ENCODE measurements around the gene USP33.
A peak's percentile ranks its signal among the peaks of the same experiment; 100 is the strongest.
"Not testable (repeated sequence)": the region's sequence is repeated elsewhere in the genome, so short reads cannot be mapped to it uniquely, and the experiment has no call there.

The USP33 gene

GRCh38 chr1:77716065-77716464 lies 43.6 kb downstream of the USP33 start:
- Histone ChIP-seq H3K4me1 (ENCODE audit: control insufficient read depth, insufficient read depth, low read length) (no peaks in the 10 kb centered on the region), H3K27ac (ENCODE audit: low read depth, low read length) (no peak overlapping the region), H3K27me3 (ENCODE audit: control insufficient read depth, insufficient read depth, low read length) (no peaks in the 10 kb centered on the region), H3K9ac (ENCODE audit: low read length) (no peak overlapping the region), H3K4me3 (ENCODE audit: low read length) (no peak overlapping the region), H3K36me3 (ENCODE audit: control insufficient read depth, insufficient read depth, low read length) (peaks cover 17% of the 10 kb centered on the region)

DNA sequence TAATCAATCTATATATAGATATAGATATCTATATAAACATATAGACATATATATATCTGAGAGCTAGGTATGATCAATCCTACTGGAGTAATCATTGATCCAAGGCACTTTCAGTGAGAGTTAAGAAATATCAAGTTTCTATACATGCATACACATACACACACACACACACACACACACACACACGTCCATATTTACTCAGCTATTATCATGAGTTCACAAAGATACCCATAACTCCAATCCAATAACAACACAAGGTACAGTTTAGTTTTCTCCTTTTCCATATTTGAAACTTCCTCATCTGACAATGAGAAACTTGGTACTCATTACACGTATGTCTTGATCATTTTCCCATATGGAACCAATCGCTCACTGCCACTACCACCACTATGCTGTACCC lies 49.9 kb downstream of the USP33 start:
- Histone ChIP-seq H3K27ac (ENCODE audit: low read depth, low read length) (no peak overlapping the region), H3K4me3 (ENCODE audit: low read length) (no peak overlapping the region), H3K4me1 (ENCODE audit: control insufficient read depth, insufficient read depth, low read length) (no peaks in the 10 kb centered on the region), H3K36me3 (ENCODE audit: control insufficient read depth, insufficient read depth, low read length) (peaks cover 23% of the 10 kb centered on the region), H3K9ac (ENCODE audit: low read length) (no peak overlapping the region), H3K27me3 (ENCODE audit: control insufficient read depth, insufficient read depth, low read length) (no peaks in the 10 kb centered on the region)

GRCh38 chr1:77706321-77706720 lies 53.3 kb downstream of the USP33 start:
- H3K4me3 ChIP-seq (ENCODE audit: low read length), result no peak overlapping the region
- no peaks in the 10 kb centered on the region for H3K27me3 ChIP-seq (ENCODE audit: control insufficient read depth, insufficient read depth, low read length)
- H3K27ac ChIP-seq (ENCODE audit: low read depth, low read length), result no peak overlapping the region
- H3K9ac ChIP-seq (ENCODE audit: low read length), result no peak overlapping the region
- H3K4me1 ChIP-seq (ENCODE audit: control insufficient read depth, insufficient read depth, low read length), result no peaks in the 10 kb centered on the region
- peaks cover 14% of the 10 kb centered on the region for H3K36me3 ChIP-seq (ENCODE audit: control insufficient read depth, insufficient read depth, low read length)

GRCh38 chr1:77704736-77705135 lies 54.9 kb downstream of the USP33 start:
- Histone ChIP-seq H3K4me3 (ENCODE audit: low read length) (no peak overlapping the region), H3K27ac (ENCODE audit: low read depth, low read length) (no peak overlapping the region), H3K4me1 (ENCODE audit: control insufficient read depth, insufficient read depth, low read length) (no peaks in the 10 kb centered on the region), H3K9ac (ENCODE audit: low read length) (no peak overlapping the region), H3K36me3 (ENCODE audit: control insufficient read depth, insufficient read depth, low read length) (peaks cover 6% of the 10 kb centered on the region), H3K27me3 (ENCODE audit: control insufficient read depth, insufficient read depth, low read length) (no peaks in the 10 kb centered on the region)

DNA sequence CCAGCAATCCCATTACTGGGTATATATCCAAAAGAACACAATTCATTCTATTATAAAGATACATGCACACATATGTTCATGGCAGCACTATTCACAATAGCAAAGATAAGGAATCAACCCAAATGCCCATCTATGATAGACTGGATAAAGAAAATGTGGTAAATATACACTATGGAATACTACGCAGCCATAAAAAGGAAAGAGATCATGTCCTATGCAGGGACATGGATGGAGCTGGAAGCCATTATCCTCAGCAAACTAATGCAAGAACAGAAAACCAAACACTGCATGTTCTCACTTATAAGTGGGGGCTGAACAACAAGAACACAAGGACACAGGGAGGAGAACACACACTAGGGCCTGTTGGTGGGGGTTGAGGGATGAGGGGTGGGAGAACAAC lies 60.0 kb downstream of the USP33 start:
- not testable (repeated sequence) for H3K36me3 ChIP-seq (ENCODE audit: control insufficient read depth, insufficient read depth, low read length); H3K27me3 ChIP-seq (ENCODE audit: control insufficient read depth, insufficient read depth, low read length)

DNA sequence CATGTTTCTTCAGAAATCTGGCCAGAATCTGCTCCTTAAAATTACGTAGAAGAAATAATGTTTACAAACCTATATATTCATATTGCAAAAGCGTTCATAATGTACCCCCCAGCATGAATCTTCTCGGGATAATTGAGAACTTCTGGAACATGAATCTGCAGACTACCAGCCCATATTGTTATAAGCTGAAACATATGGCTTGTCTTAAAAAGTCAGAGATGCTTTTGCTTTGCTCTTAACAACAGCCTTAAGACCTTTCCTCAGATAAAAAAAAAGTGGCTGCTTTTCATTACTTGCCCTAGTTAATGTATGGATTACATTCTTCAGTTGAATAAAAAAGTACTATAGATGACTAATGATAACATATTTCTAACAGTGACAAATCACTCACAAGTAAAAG lies 62.2 kb downstream of the USP33 start:
- Histone ChIP-seq H3K9ac (ENCODE audit: low read length) (no peak overlapping the region), H3K27me3 (ENCODE audit: control insufficient read depth, insufficient read depth, low read length) (no peaks in the 10 kb centered on the region), H3K36me3 (ENCODE audit: control insufficient read depth, insufficient read depth, low read length) (no peaks in the 10 kb centered on the region), H3K4me1 (ENCODE audit: control insufficient read depth, insufficient read depth, low read length) (no peaks in the 10 kb centered on the region), H3K27ac (ENCODE audit: low read depth, low read length) (no peak overlapping the region), H3K4me3 (ENCODE audit: low read length) (no peak overlapping the region)

More for the DNA sequence above, 60.0 kb downstream of the USP33 start:
- H3K4me3 ChIP-seq (ENCODE audit: low read length); H3K9ac ChIP-seq (ENCODE audit: low read length); H3K27ac ChIP-seq (ENCODE audit: low read depth, low read length); H3K4me1 ChIP-seq (ENCODE audit: control insufficient read depth, insufficient read depth, low read length): not testable (repeated sequence)

- Histone ChIP-seq H3K9ac (ENCODE audit: low read length) (no peak overlapping the region), H3K4me3 (ENCODE audit: low read length) (no peak overlapping the region), H3K36me3 (ENCODE audit: control insufficient read depth, insufficient read depth, low read length) (no peaks in the 10 kb centered on the region), H3K27ac (ENCODE audit: low read depth, low read length) (no peak overlapping the region), H3K27me3 (ENCODE audit: control insufficient read depth, insufficient read depth, low read length) (no peaks in the 10 kb centered on the region), H3K4me1 (ENCODE audit: control insufficient read depth, insufficient read depth, low read length) (peaks cover 3% of the 10 kb centered on the region)
Measured at GRCh38 chr1:77688939-77689338, 70.7 kb downstream of the USP33 start.

- Histone ChIP-seq H3K4me3 (ENCODE audit: low read length) (peak overlapping the region; percentile 8), H3K27ac (ENCODE audit: low read depth, low read length) (no peak overlapping the region)
Measured at GRCh38 chr1:77687519-77687906, 72.1 kb downstream of the USP33 start.

GRCh38 chr1:77686796-77687518 lies 72.7 kb downstream of the USP33 start:
- no peaks in the 10 kb centered on the region for H3K27me3 ChIP-seq (ENCODE audit: control insufficient read depth, insufficient read depth, low read length)
- H3K4me1 ChIP-seq (ENCODE audit: control insufficient read depth, insufficient read depth, low read length), result peaks cover 7% of the 10 kb centered on the region
- no peak overlapping the region for H3K4me3 ChIP-seq (ENCODE audit: low read length)
- no peaks in the 10 kb centered on the region for H3K36me3 ChIP-seq (ENCODE audit: control insufficient read depth, insufficient read depth, low read length)
- H3K27ac ChIP-seq (ENCODE audit: low read depth, low read length), result no peak overlapping the region
- H3K9ac ChIP-seq (ENCODE audit: low read length), result no peak overlapping the region

More at GRCh38 chr1:77687519-77687906, 72.1 kb downstream of the USP33 start:
- Histone ChIP-seq H3K36me3 (ENCODE audit: control insufficient read depth, insufficient read depth, low read length) (no peaks in the 10 kb centered on the region), H3K4me1 (ENCODE audit: control insufficient read depth, insufficient read depth, low read length) (peaks cover 7% of the 10 kb centered on the region), H3K9ac (ENCODE audit: low read length) (no peak overlapping the region), H3K27me3 (ENCODE audit: control insufficient read depth, insufficient read depth, low read length) (no peaks in the 10 kb centered on the region)

GRCh38 chr1:77683160-77684148 lies 76.2 kb downstream of the USP33 start:
- Histone ChIP-seq H3K4me1 (ENCODE audit: control insufficient read depth, insufficient read depth, low read length) (peaks cover 10% of the 10 kb centered on the region), H3K27ac (ENCODE audit: low read depth, low read length) (peak overlapping the region; percentile 97), H3K36me3 (ENCODE audit: control insufficient read depth, insufficient read depth, low read length) (no peaks in the 10 kb centered on the region), H3K9ac (ENCODE audit: low read length) (peak overlapping the region; percentile 83), H3K27me3 (ENCODE audit: control insufficient read depth, insufficient read depth, low read length) (no peaks in the 10 kb centered on the region), H3K4me3 (ENCODE audit: low read length) (peak overlapping the region; percentile 95)

DNA sequence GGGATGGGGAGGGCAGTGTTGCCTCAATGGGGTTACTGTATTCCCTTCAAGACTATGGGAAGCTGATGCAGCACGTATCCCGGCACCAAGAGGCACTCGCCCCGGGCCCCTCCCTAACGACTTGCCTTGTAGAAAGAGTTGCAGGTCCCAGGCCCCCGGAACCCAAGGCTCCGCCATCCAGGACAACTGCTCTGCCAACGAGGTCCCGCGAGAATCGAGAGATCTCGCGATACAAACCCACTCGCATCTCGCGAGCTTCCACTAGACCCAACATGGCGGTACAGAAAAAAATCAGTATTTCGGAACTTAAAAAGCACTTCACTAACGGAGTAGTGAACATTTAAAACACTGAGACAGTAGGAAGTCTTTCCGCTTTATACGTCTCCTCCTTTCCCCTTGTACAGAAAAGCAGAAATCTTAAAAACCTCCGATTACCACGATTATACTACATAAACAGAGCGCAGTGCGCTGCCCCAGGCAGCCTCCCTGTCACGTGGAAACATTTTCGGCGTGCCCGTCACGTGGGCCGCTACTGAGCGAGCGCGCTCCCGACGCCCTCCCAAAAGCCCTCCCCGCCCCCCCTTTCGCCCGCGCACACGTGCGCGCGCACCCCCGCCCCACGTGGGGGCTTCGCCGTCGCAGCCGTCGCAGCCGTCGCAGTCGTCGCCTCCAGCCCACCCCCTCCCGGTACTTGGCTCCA lies 77.0 kb downstream of the USP33 start, which contains the start of gene ZZZ3:
Gene ZZZ3, minus strand, starts transcription at position 199 of the 700 bp plus-strand sequence. CDS start 49,304 bp downstream, outside the sequence.
- H3K27me3 ChIP-seq (ENCODE audit: control insufficient read depth, insufficient read depth, low read length), result no peaks in the 10 kb centered on the region
- peak within 1 kb of the TSS; percentile 97 for H3K27ac ChIP-seq (ENCODE audit: low read depth, low read length)
- H3K4me3 ChIP-seq (ENCODE audit: low read length), result peak within 1 kb of the TSS; percentile 95
- H3K36me3 ChIP-seq (ENCODE audit: control insufficient read depth, insufficient read depth, low read length), result no peaks in the 10 kb centered on the region
- H3K4me1 ChIP-seq (ENCODE audit: control insufficient read depth, insufficient read depth, low read length), result peaks cover 10% of the 10 kb centered on the region
- peak within 1 kb of the TSS; percentile 91 for H3K9ac ChIP-seq (ENCODE audit: low read length)

DNA sequence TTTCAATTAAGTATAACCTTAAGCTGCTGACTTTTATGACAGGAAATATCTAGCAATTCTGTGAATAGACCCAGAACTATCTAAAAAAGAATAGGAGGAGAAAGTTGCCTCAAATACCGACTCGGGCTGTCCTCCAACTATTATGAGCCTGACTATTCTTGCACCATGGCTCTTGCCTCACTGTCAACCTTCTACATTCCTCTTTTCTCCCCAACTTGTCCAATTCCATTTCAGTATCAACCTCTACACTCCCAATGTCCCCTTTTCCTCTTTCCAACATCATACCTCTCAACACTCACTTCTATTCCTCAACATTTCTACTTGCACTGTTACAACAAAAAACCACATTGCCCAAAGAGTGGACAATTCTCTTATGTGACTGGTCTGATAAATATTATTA lies 79.5 kb downstream of the USP33 start:
- H3K4me1 ChIP-seq (ENCODE audit: control insufficient read depth, insufficient read depth, low read length), result peaks cover 10% of the 10 kb centered on the region
- H3K9ac ChIP-seq (ENCODE audit: low read length), result no peak overlapping the region
- H3K36me3 ChIP-seq (ENCODE audit: control insufficient read depth, insufficient read depth, low read length), result no peaks in the 10 kb centered on the region
- H3K27ac ChIP-seq (ENCODE audit: low read depth, low read length), result no peak overlapping the region
- no peak overlapping the region for H3K4me3 ChIP-seq (ENCODE audit: low read length)
- H3K27me3 ChIP-seq (ENCODE audit: control insufficient read depth, insufficient read depth, low read length), result no peaks in the 10 kb centered on the region
